ENCODE data around the gene ENPEP.

Gene ENPEP

DNA sequence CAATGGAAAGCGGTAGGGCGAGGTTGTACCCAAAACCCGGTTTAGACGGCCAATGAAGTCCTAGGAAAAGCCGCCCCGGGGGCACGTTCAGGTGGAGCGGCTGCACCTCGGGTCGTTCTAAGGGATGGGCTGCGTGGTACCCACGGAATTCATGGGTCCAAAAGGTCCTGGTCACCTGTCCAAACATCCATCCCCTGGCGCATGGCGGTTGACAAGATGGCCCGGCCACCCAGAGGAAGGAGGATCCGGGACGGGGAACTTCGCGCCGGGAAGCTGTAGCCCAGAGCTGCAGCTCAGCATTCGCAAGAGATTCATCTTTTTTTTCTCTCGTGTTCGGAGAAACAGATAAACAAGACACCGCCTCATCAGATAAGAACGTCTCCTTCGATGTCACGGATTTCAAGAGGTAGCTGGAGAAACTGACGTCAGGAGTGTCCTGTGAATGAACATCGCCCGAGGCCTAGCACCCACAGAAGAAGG, 136.1 kb downstream of the ENPEP start:
- no peak for DNase-seq

DNA sequence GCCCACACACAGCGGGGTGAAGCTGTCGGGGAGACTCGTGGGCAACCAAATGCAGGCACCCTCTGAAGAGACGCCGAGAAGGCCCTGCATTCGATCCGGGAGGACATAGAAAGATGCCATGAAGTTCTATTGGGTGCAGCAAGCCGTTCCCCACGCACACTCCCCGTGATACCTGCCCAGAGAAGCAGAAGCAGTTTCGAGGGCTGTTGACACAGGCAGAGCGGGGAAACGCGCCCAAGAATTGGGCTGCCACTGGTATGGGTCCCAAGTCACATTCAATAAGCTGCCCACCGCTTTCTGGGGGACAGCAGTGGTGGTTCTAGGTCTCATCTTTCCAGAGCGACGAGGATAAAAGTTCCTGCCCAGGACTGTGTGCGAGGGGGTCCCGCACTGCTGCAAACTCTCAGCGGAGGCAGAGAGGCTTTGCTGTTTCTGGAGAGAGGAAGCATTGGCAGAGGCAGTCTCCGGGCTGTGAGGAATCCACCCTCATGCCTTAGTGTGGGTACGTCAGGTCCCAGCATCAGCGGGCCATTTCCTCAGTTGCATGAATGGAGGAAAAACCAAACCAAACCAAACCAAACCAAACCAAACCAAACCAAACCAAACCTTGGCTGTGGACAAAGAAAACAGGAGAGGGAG, 136.8 kb downstream of the ENPEP start:
- DNase-seq, result no peak

GRCh38 chr4:110613745-110614144, 137.8 kb downstream of the ENPEP start:
- DNase-seq, result no peak

DNA sequence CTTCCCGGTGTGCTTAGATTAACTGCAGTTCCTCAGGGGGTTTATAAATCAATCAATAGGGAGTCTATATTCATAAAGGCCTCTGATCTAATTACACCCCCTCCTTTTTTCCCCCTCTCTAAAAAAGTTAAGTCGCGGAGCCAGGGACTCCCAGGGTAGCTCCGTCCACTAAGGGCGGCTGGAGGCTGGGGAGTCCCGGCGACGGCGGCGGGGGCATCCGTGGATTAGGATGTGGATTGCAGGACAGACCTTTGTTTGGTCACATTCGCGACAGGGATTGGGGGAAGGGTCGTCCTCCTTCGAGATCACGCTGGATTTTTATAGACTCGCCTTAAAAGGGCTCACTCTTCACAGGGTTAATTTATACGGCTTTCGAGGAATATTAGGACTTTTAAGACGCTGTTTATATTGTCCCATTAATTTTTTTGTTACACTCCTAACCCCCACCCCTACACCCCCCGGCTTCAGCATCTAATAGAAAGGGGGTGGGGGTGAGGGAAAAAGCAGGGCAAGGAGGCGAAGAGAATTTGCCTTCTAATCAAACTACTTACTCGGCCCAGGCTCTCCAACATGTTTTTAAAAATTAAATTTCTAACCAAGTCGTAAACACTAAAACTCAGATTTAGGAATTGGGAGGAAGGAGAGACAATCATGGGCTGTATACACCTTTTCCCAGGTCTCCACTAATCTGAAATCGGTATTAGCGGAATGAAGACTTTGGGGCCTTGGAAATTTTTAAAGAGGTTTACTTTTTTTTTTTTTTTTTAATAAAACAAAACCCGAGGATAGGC, 138.4 kb downstream of the ENPEP start:
- no peak for DNase-seq

All from central memory CD4-positive, alpha-beta T cell (primary cell).